Endothelial cell of umbilical vein (primary cell): ENCODE data around the gene COL16A1. TPM values are rescaled to one million over a fixed set of nuclear protein-coding genes. Genes with fewer than 3 reads are reported as not detected.

ENCODE experiments used
- BruUV-seq: library from RNA; stranded (reverse); fragments of 400-500 nt; replicated peaks from 2 replicates; lab custom pipeline; 2021; lab: Mats Ljungman, UMichigan
- CTCF ChIA-PET: fragments of 300-600, 350-600 bp; sonication (Branson Sonifier 250); formaldehyde crosslinking; loops from one replicate; lab custom pipeline; 2021; ENCODE audit warnings: antibody characterized with exemption, inconsistent platforms; lab: Charles Lee
- POLR2A ChIA-PET: fragments of 300-600, 350-600 bp; sonication (Branson Sonifier 250); formaldehyde crosslinking; loops from one replicate; lab custom pipeline; 2021; ENCODE audit warnings: antibody characterized with exemption, inconsistent platforms; lab: Charles Lee
- DNase-seq: peaks from one replicate; pipeline ENCODE4 v3.0.0-alpha.2; 2011; ENCODE audit warnings: low read depth, low spot score
- FAIRE-seq: peaks from 2 replicates; lab custom pipeline; 2011; peaks lifted over from hg19 to GRCh38; lab: Jason Lieb, UNC
- H2AFZ ChIP-seq: 2 replicates; pipeline ENCODE4 v1.6.0; 2012; ENCODE audit warnings: low read depth, low read length, control low read depth, inconsistent platforms
- H3K27ac ChIP-seq: 2 replicates; pipeline ENCODE4 v1.5.1; 2011; ENCODE audit warnings: low read depth, mild to moderate bottlenecking, control low read depth, low read length, moderate library complexity; ENCODE audit not compliant: insufficient read depth
- H3K27me3 ChIP-seq, 2 experiments: 2 replicates each; pipeline versions ENCODE4 v1.6.0 to v1.6.1; 2011; ENCODE audit warnings: low read length in 2 of 2, mixed read lengths in 1 of 2; ENCODE audit not compliant: control insufficient read depth in 2 of 2, insufficient read depth in 2 of 2
- H3K36me3 ChIP-seq, 2 experiments: 2 replicates in 1 of 2; 3 replicates in 1 of 2; pipeline ENCODE4 v1.5.1; 2011; ENCODE audit warnings: low read length in 2 of 2, mild to moderate bottlenecking in 1 of 2, moderate library complexity in 1 of 2; ENCODE audit not compliant: control insufficient read depth in 2 of 2, insufficient read depth in 2 of 2; ENCODE audit errors: extremely low read depth in 1 of 2
- H3K4me1 ChIP-seq: 3 replicates; pipeline ENCODE4 v1.5.1; 2011; ENCODE audit warnings: mild to moderate bottlenecking, low read length; ENCODE audit not compliant: control insufficient read depth, insufficient read depth; ENCODE audit errors: extremely low read depth
- H3K4me2 ChIP-seq: 2 replicates; pipeline ENCODE4 v1.6.1; 2011; ENCODE audit warnings: low read length, control low read depth, mixed read lengths; ENCODE audit not compliant: insufficient read depth
- H3K4me3 ChIP-seq, 3 experiments: fragments of 200-600 bp in 1 of 3; sonication (generic), shearing (Covaris generic) in 1 of 3; replicated peaks in 1 of 3; 2 replicates each; pipeline ENCODE4 v1.5.1; 2011 to 2016; ENCODE audit warnings: control low read depth in 3 of 3, low read length in 3 of 3, mild to moderate bottlenecking in 2 of 3, inconsistent platforms in 1 of 3, low read depth in 1 of 3, moderate library complexity in 1 of 3; ENCODE audit not compliant: insufficient read depth in 1 of 3
- H3K79me2 ChIP-seq: 2 replicates; pipeline ENCODE4 v1.6.0; 2012; ENCODE audit warnings: low read length, inconsistent platforms; ENCODE audit not compliant: control insufficient read depth, insufficient read depth
- H3K9ac ChIP-seq: replicated peaks from 2 replicates; pipeline ENCODE3; 2011; ENCODE audit warnings: low read length, control low read depth; ENCODE audit not compliant: insufficient read depth; ENCODE audit errors: extremely low read depth
- H3K9me1 ChIP-seq: replicated peaks from 3 replicates; pipeline ENCODE4 v1.6.0; 2011; ENCODE audit warnings: mild to moderate bottlenecking, low read length; ENCODE audit not compliant: control insufficient read depth, insufficient read depth; ENCODE audit errors: extremely low read depth
- H3K9me3 ChIP-seq: replicated peaks from 2 replicates; pipeline ENCODE4 v1.5.1; 2012; ENCODE audit warnings: low read length, inconsistent platforms; ENCODE audit not compliant: control insufficient read depth, insufficient read depth
- H4K20me1 ChIP-seq: replicated peaks from 2 replicates; pipeline ENCODE3; 2011; ENCODE audit warnings: mild to moderate bottlenecking, low read length; ENCODE audit not compliant: control insufficient read depth, insufficient read depth; ENCODE audit errors: extremely low read depth
- EZH2 ChIP-seq: IDR thresholded peaks from 2 replicates; pipeline ENCODE4 v1.6.1; 2012; ENCODE audit warnings: borderline replicate concordance, low read depth, mild to moderate bottlenecking, moderate library complexity, low read length, inconsistent platforms; ENCODE audit not compliant: severe bottlenecking
- FOS ChIP-seq: IDR thresholded peaks from 2 replicates; pipeline ENCODE4 v1.6.1; 2011; ENCODE audit warnings: mild to moderate bottlenecking, low read length, moderate library complexity, borderline replicate concordance; ENCODE audit not compliant: insufficient read depth
- JUN ChIP-seq: IDR thresholded peaks from 2 replicates; pipeline ENCODE4 v1.6.1; 2011; ENCODE audit warnings: borderline replicate concordance, low read depth; ENCODE audit not compliant: insufficient read length, insufficient read depth
- POLR2A ChIP-seq: IDR thresholded peaks from 2 replicates; pipeline ENCODE4 v1.6.1; 2012; ENCODE audit warnings: low read depth, mild to moderate bottlenecking, control low read depth, low read length
- POLR2AphosphoS5 ChIP-seq: IDR thresholded peaks from 2 replicates; pipeline ENCODE4 v1.6.1; 2012; ENCODE audit warnings: low read depth, mild to moderate bottlenecking, control low read depth, low read length, moderate library complexity; ENCODE audit not compliant: insufficient read depth
- dilution Hi-C: fragments of 300-500 bp; cut with MboI; formaldehyde crosslinking; loops from one replicate; pipeline ENCODE4 v1.15.0; 2019; ENCODE audit warnings: low sequenced_read_pairs; ENCODE audit not compliant: extremely low pct_ligation_motif_present
- intact Hi-C: fragments of 100-400 bp; cut with micrococcal nuclease; formaldehyde crosslinking; loops from one replicate; pipeline ENCODE4 v1.10.0; 2022
- polyA plus RNA-seq, 4 experiments: library from polyadenylated mRNA; depleted of rRNA in 3 of 4; stranded (reverse) in 3 of 4; unstranded in 1 of 4; fragments of >200 nt; gene quantifications; 2 replicates each; pipeline versions ENCODE4 v1.2.1 to v1.2.3, GENCODE V29; 2011 to 2012; ENCODE audit warnings: missing spikeins in 1 of 4
- total RNA-seq: library from RNA; stranded (reverse); gene quantifications from 2 replicates; pipeline ENCODE4 v1.2.3, GENCODE V29; 2021

The COL16A1 gene
- total and polyA plus RNA-seq, 2 donors (not counting 3 experiments of a cell fraction or from before 2014, with no cell fraction given) = 0.68 to 1.2 TPM

DNA sequence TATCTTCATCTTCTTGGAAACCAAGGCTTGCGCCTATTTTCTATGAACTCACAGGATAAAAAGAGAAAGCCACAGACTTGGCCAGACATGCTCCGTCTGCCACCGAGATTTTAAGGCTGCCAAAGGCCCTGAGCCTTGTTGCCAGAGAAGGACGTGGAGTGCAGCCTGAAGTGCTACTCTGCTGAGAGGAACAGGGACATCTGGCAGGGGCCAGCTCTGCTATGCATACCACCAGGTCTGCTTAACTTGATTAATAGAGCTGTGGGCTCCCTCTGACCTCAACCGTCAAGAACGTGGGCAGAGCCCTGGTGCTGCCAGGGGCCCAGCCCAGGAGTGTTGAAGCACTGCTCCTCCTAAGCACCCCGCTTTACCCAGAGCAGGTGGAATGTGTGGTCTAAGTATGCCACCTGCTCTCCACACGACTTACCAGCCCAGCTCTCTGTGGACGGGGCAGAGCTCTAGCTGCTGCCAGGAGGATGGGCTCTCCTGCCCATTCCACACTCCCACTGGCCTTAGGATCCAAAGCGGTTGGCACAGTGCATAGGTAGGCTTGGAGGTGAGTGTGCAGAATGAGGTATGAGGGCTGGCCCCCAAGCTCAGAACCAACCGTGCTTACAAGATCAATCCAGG is 75.8 kb downstream of the COL16A1 start:
- CTCF ChIA-PET = interaction anchor here (2.5 to 2.6 kb wide), 2 partner anchors 10 to 11 kb away, joined by 7 to 9 read pairs; no protein-coding TSS in a partner anchor

DNA sequence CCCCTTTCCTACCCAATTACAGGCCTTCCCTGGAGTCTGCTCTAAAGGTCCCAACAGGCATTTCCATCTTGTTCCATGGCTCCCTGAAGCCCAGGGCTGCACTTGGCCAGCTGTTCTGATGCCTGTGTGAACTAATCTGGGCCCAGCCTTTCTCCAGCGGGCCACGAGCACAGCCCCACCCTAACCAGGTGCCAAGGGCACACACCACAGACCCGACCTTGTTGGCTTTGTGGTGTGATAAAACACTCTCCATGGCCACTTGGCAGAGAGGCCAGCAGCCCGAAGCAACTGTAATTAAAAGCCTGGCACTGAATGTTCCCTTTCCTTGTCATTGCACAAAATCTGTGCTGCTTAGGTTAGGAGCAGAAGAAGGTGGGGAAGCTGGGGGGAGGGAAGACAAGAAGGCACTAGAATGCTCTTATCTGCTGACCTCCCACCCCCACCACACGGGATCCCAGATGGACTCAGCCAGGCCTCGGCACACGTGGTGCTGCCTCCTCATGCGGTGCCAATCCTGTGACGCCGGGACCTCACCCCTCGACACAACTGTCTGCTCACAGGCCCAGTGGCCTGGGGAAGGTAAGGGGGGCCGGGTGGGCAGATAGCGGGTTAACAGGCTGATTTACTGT is 76.4 kb downstream of the COL16A1 start:
- no peak overlapping the region for H3K4me2 ChIP-seq
- dilution Hi-C loops (no loop called here), intact Hi-C loops (no loop called here)
- H3K27me3 ChIP-seq = no peaks in the 10 kb centered on the region
- no peak overlapping the region for H2AFZ ChIP-seq
- DNase-seq (no peak), FAIRE-seq (no peak)
- H3K9me3 ChIP-seq = no peaks in the 10 kb centered on the region
- peaks cover 11 to 35% of the 10 kb centered on the region in 2 experiments for H3K36me3 ChIP-seq
- no peaks in the 10 kb centered on the region for H3K9me1 ChIP-seq
- no peak overlapping the region for H3K27ac ChIP-seq
- ChIA-PET CTCF (interaction anchor here (1.5 to 2.6 kb wide), 3 partner anchors 9 to 12 kb away, joined by 4 to 9 read pairs (median 7); partner anchors contain the start of gene HCRTR1), POLR2A (no interaction called here)
- no peak overlapping the region for H3K9ac ChIP-seq
- H3K79me2 ChIP-seq = no peaks in the 10 kb centered on the region
- no peak overlapping the region for H3K4me3 ChIP-seq
- BruUV-seq = no TSS peak
- no peaks in the 10 kb centered on the region for H4K20me1 ChIP-seq
- TF ChIP-seq FOS = no peak
- no peak for TF ChIP-seq JUN
- no peak for TF ChIP-seq EZH2
- no peaks in the 10 kb centered on the region for H3K4me1 ChIP-seq

More for the DNA sequence above, 75.8 kb downstream of the COL16A1 start:
- Histone ChIP-seq H3K27ac (no peak overlapping the region), H3K9me1 (no peaks in the 10 kb centered on the region), H3K79me2 (no peaks in the 10 kb centered on the region), H3K4me1 (no peaks in the 10 kb centered on the region), H3K9me3 (no peaks in the 10 kb centered on the region), H3K36me3 (peaks cover 13 to 41% of the 10 kb centered on the region in 2 experiments), H3K4me2 (no peak overlapping the region), H4K20me1 (no peaks in the 10 kb centered on the region), H2AFZ (no peak overlapping the region), H3K27me3 (no peaks in the 10 kb centered on the region), H3K4me3 (no peak overlapping the region), H3K9ac (no peak overlapping the region)
- POLR2A ChIA-PET = no interaction called here
- DNase-seq (no peak), FAIRE-seq (no peak)
- no TSS peak for BruUV-seq
- dilution Hi-C loops = no loop called here
- intact Hi-C loops = no loop called here
- no peak for TF ChIP-seq POLR2A
- TF ChIP-seq POLR2AphosphoS5 = no peak
